ENCODE measurements around the gene FAM83C. TPM values are rescaled to one million over a fixed set of nuclear protein-coding genes. Genes with fewer than 3 reads are reported as not detected.

FAM83C gene
- total RNA-seq, 1 donor from 2014 or later: not detected

GRCh38 chr20:35334311-35335101, 42.3 kb upstream of the FAM83C start:
- intact Hi-C loops (cut with DNase I): no loop called here
- DNase-seq (no peak), ATAC-seq (no peak)
- TF ChIP-seq CTCF (IDR thresholded peaks at IDR 0.05): no peak
- H3K27me3 ChIP-seq: no peaks in the 10 kb centered on the region
- H3K4me3 ChIP-seq: no peak overlapping the region
- H3K4me1 ChIP-seq: peaks cover 6% of the 10 kb centered on the region
- no peak overlapping the region for H3K27ac ChIP-seq
- no peaks in the 10 kb centered on the region for H3K9me3 ChIP-seq
- no peaks in the 10 kb centered on the region for H3K36me3 ChIP-seq

- Histone ChIP-seq H3K4me3 (no peak overlapping the region), H3K9me3 (no peaks in the 10 kb centered on the region), H3K36me3 (no peaks in the 10 kb centered on the region), H3K27me3 (no peaks in the 10 kb centered on the region), H3K27ac (no peak overlapping the region), H3K4me1 (peaks cover 6% of the 10 kb centered on the region)
- ATAC-seq: no peak
- intact Hi-C loops (cut with DNase I): no loop called here
- TF ChIP-seq CTCF (IDR thresholded peaks at IDR 0.05): no peak
- DNase-seq: no peak
Observed at GRCh38 chr20:35333606-35334005, 41.4 kb upstream of the FAM83C start.

- no peak overlapping the region for H3K27ac ChIP-seq
- intact Hi-C loops (cut with DNase I): no loop called here
- DNase-seq (no peak), ATAC-seq (no peak)
- peaks cover 6% of the 10 kb centered on the region for H3K4me1 ChIP-seq
- no peaks in the 10 kb centered on the region for H3K9me3 ChIP-seq
- no peak overlapping the region for H3K4me3 ChIP-seq
- H3K27me3 ChIP-seq: no peaks in the 10 kb centered on the region
- no peak for TF ChIP-seq CTCF (IDR thresholded peaks at IDR 0.05)
- no peaks in the 10 kb centered on the region for H3K36me3 ChIP-seq
Observed at GRCh38 chr20:35332540-35333200, 40.4 kb upstream of the FAM83C start.

- peak; percentile 37 for TF ChIP-seq CTCF (IDR thresholded peaks at IDR 0.05)
Observed at GRCh38 chr20:35329435-35330139, 37.4 kb upstream of the FAM83C start.

GRCh38 chr20:35328689-35329088, 36.5 kb upstream of the FAM83C start:
- no peak for TF ChIP-seq CTCF (IDR thresholded peaks at IDR 0.05)
- H3K4me1 ChIP-seq: peaks cover 12% of the 10 kb centered on the region
- intact Hi-C loops (cut with DNase I): no loop called here
- H3K4me3 ChIP-seq: no peak overlapping the region
- DNase-seq (no peak), ATAC-seq (no peak)
- no peaks in the 10 kb centered on the region for H3K27me3 ChIP-seq
- no peaks in the 10 kb centered on the region for H3K36me3 ChIP-seq
- H3K9me3 ChIP-seq: no peaks in the 10 kb centered on the region
- H3K27ac ChIP-seq: no peak overlapping the region

More at GRCh38 chr20:35329435-35330139, 37.4 kb upstream of the FAM83C start:
- intact Hi-C loops (cut with DNase I): no loop called here
- Histone ChIP-seq H3K9me3 (no peaks in the 10 kb centered on the region), H3K36me3 (no peaks in the 10 kb centered on the region), H3K4me1 (peaks cover 18% of the 10 kb centered on the region), H3K4me3 (no peak overlapping the region), H3K27ac (no peak overlapping the region), H3K27me3 (no peaks in the 10 kb centered on the region)
- DNase-seq (no peak), ATAC-seq (peak; percentile 77)
